GM12878 (cell line): ENCODE results near the gene CLEC16A.

Experiments
- CEBPZ ChIP-seq: fragments of 150-350 bp; IDR thresholded peaks from 2 replicates; pipeline ENCODE4 v1.6.1; 2016; ENCODE audit warnings: low read depth, low read length
- CTCF ChIP-seq, 3 experiments: IDR thresholded peaks in 2 of 3; conservative IDR thresholded peaks in 1 of 3; 2 replicates each; pipeline ENCODE4 v1.5.1; 2011; ENCODE audit warnings: low read depth in 3 of 3, low read length in 3 of 3, mild to moderate bottlenecking in 3 of 3, control low read depth in 2 of 3, moderate library complexity in 2 of 3, inconsistent platforms in 1 of 3, mixed read lengths in 1 of 3; ENCODE audit not compliant: control insufficient read depth in 2 of 3, insufficient read depth in 1 of 3; ENCODE audit errors: extremely low read depth in 1 of 3
- DPF2 ChIP-seq: fragments of 450-650 bp; IDR thresholded peaks from 2 replicates; pipeline ENCODE4 v1.6.1; 2017; ENCODE audit warnings: mild to moderate bottlenecking
- PML ChIP-seq: IDR thresholded peaks from 2 replicates; pipeline ENCODE4 v1.6.1; 2012; ENCODE audit warnings: low read length, inconsistent platforms
- POLR2A ChIP-seq: IDR thresholded peaks from 2 replicates; pipeline ENCODE4 v1.6.1; 2011; ENCODE audit warnings: low read depth, mild to moderate bottlenecking, low read length
- POLR2AphosphoS2 ChIP-seq: IDR thresholded peaks from 2 replicates; pipeline ENCODE4 v1.6.1; 2011; ENCODE audit warnings: low read depth, mild to moderate bottlenecking, low read length, improper control_type of control experiment, moderate library complexity
- SKIL ChIP-seq: fragments of 450-650 bp; IDR thresholded peaks from 2 replicates; pipeline ENCODE4 v1.6.1; 2017; ENCODE audit warnings: mild to moderate bottlenecking, low read depth, inconsistent platforms; ENCODE audit not compliant: poor library complexity, severe bottlenecking
- SMC3 ChIP-seq: IDR thresholded peaks from 2 replicates; pipeline ENCODE4 v1.6.1; 2011; ENCODE audit warnings: low read length, improper control_type of control experiment, borderline replicate concordance
- YY1 ChIP-seq: IDR thresholded peaks from 2 replicates; pipeline ENCODE4 v1.6.1; 2011; ENCODE audit warnings: low read depth, mild to moderate bottlenecking, low read length

- TF ChIP-seq POLR2A (no peak), SKIL (no peak), YY1 (no peak), PML (no peak), CTCF (IDR thresholded peaks at IDR 0.05 in 2 of 3, conservative IDR thresholded peaks at IDR 0.05 in 1 of 3; ENCODE audit: control insufficient read depth in 2 of 3, extremely low read depth in 1 of 3, insufficient read depth in 1 of 3, low read depth in 3 of 3, low read length in 3 of 3) (no peak), DPF2 (no peak), POLR2AphosphoS2 (no peak), SMC3 (no peak; the same call in 1 of the 2 replicates), CEBPZ (no peak)
Observed at GRCh38 chr16:11117576-11118211, 173.3 kb downstream of the CLEC16A start.
